Muscle layer of colon (tissue), 2 donors: ENCODE data around the gene WFDC2.
A peak's percentile ranks its signal among the peaks of the same experiment; 100 is the strongest.

Experiments
- H3K27ac ChIP-seq: one replicate; pipeline ENCODE4 v1.7.0; 2013; ENCODE audit warnings: low read depth, mild to moderate bottlenecking, low read length, moderate library complexity
- H3K27me3 ChIP-seq, 2 donors: one replicate each; pipeline ENCODE4 v1.7.0; 2013; ENCODE audit warnings: low read length in 2 of 2, mild to moderate bottlenecking in 2 of 2; ENCODE audit not compliant: insufficient read depth in 2 of 2, control insufficient read depth in 1 of 2
- H3K36me3 ChIP-seq: one replicate; pipeline ENCODE4 v1.7.0; 2013; ENCODE audit warnings: mild to moderate bottlenecking, low read length; ENCODE audit not compliant: insufficient read depth
- H3K4me1 ChIP-seq: one replicate; pipeline ENCODE4 v1.7.0; 2013; ENCODE audit warnings: mild to moderate bottlenecking, low read length; ENCODE audit not compliant: insufficient read depth
- H3K4me3 ChIP-seq, 2 donors: one replicate each; pipeline ENCODE4 v1.7.0; 2013; ENCODE audit warnings: low read length in 2 of 2, low read depth in 1 of 2, mild to moderate bottlenecking in 1 of 2, moderate library complexity in 1 of 2
- H3K9ac ChIP-seq: one replicate; pipeline ENCODE4 v1.7.0; 2013; ENCODE audit warnings: low read length
- H3K9me3 ChIP-seq: one replicate; pipeline ENCODE4 v1.7.0; 2013; ENCODE audit warnings: mild to moderate bottlenecking, low read length
- donor health status: abdominal sarcoma.
- donor health status: Adenocarcinoma of cecum.

The WFDC2 gene, protein sequence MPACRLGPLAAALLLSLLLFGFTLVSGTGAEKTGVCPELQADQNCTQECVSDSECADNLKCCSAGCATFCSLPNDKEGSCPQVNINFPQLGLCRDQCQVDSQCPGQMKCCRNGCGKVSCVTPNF

DNA sequence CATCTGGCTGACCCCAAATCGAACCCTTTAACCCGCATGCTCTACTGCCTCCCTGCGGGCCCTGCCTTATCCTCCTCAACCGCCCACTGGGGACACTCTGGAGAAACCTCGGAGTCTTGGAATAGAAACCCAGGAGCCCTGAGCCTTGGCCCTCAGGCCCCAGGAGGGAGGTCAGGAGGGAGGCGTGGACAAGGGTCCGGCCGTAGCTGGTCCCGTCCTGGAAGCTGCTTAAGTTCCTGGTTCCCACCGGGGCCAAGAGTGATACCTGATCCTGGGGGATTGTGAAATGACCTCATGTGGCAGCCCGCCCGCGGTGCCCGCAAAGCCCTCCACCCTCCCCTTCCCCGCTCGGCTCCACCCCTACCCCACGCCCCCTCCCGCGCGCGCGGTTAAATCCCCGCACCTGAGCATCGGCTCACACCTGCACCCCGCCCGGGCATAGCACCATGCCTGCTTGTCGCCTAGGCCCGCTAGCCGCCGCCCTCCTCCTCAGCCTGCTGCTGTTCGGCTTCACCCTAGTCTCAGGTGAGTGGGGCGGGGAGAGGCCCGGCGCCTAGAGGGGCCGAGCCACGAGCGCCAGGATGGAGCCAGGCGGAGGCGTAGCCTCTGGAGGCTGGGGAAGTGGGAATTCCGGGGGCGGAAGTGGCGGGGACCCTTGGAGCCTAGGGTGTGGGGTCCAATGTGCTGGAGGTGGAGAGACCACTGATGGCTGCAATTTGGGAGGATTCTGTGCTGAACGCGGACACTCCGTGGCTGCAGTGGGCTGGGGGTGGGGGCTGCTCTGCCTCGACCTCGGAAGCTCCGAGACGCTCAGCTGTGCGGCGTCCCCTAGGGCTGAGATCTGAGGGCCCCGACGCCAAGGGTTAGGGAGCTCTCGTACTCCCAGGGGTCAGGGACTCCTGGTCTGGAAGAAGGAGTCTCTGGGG, at the start of gene WFDC2:
WFDC2 (plus strand) TSS at position 418 of the 926 bp plus-strand sequence; CDS start at position 447, 29 bp downstream.
- Histone ChIP-seq H3K36me3 (no peaks in the 10 kb centered on the region), H3K9ac (peak within 1 kb of the TSS; percentile 68), H3K4me1 (no peaks in the 10 kb centered on the region), H3K9me3 (no peaks in the 10 kb centered on the region), H3K27me3 (no peaks in the 10 kb centered on the region), H3K4me3 (peak within 1 kb of the TSS; percentile 10 to 73), H3K27ac (peak within 1 kb of the TSS; percentile 79)

DNA sequence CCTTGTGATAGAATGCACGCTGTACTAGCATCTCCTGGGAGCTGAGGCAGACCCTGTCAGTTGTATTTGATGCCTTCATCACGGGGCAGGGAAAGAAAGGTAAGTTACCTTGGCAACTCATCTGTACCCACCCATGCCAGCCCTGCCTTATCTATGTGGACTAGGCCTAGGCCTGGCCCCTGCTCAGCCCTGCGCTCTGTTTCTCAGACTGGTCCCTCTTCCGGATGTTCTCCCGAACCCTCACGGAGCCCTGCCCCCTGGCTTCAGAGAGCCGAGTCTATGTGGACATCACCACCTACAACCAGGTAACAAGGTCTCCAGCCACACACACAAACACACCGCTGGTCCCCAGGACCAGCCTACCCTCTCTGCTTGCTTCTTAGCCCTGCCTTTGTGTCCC, 49.4 kb upstream of the WFDC2 start:
- H3K9me3 ChIP-seq: no peaks in the 10 kb centered on the region
- no peak overlapping the region for H3K9ac ChIP-seq
- H3K27me3 ChIP-seq: no peaks in the 10 kb centered on the region
- no peak overlapping the region for H3K27ac ChIP-seq
- peaks cover 31% of the 10 kb centered on the region for H3K4me1 ChIP-seq
- no peak overlapping the region for H3K4me3 ChIP-seq
- H3K36me3 ChIP-seq: peaks cover 50% of the 10 kb centered on the region

DNA sequence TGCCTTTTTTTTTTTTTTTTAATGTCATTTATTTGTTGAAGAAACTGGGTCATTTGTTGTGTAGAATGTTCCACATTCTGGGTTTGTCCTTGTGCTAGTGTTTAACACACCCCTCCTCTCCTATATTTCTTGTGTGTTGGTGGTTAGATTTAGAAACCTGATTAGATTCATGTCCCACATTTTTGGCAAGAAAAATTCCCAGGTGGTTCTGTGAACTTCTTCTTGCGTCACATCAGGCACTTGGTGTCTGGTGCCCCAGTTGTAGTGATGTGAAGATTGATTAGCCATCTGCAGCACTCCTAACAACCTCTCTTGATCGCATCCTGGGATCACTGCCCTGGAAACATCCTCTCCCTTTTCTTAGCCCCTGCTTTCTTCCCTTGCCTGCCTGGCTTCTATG, 45.9 kb upstream of the WFDC2 start:
- no peaks in the 10 kb centered on the region for H3K9me3 ChIP-seq

DNA sequence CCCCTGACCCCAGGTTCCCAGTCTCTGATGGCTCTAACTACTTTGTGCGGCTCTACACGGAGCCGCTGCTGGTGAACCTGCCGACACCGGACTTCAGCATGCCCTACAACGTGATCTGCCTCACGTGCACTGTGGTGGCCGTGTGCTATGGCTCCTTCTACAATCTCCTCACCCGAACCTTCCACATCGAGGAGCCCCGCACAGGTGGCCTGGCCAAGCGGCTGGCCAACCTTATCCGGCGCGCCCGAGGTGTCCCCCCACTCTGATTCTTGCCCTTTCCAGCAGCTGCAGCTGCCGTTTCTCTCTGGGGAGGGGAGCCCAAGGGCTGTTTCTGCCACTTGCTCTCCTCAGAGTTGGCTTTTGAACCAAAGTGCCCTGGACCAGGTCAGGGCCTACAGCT, 44.0 kb upstream of the WFDC2 start:
- H3K4me1 ChIP-seq: no peaks in the 10 kb centered on the region
- H3K9me3 ChIP-seq: no peaks in the 10 kb centered on the region
- peaks cover 39% of the 10 kb centered on the region for H3K36me3 ChIP-seq
- H3K27ac ChIP-seq: no peak overlapping the region
- H3K4me3 ChIP-seq: no peak overlapping the region
- H3K9ac ChIP-seq: no peak overlapping the region
- H3K27me3 ChIP-seq: no peaks in the 10 kb centered on the region

More for the DNA sequence above, 45.9 kb upstream of the WFDC2 start:
- H3K27me3 ChIP-seq: no peaks in the 10 kb centered on the region
- no peak overlapping the region for H3K9ac ChIP-seq
- H3K27ac ChIP-seq: no peak overlapping the region
- peaks cover 2% of the 10 kb centered on the region for H3K4me1 ChIP-seq
- peaks cover 52% of the 10 kb centered on the region for H3K36me3 ChIP-seq
- H3K4me3 ChIP-seq: no peak overlapping the region

DNA sequence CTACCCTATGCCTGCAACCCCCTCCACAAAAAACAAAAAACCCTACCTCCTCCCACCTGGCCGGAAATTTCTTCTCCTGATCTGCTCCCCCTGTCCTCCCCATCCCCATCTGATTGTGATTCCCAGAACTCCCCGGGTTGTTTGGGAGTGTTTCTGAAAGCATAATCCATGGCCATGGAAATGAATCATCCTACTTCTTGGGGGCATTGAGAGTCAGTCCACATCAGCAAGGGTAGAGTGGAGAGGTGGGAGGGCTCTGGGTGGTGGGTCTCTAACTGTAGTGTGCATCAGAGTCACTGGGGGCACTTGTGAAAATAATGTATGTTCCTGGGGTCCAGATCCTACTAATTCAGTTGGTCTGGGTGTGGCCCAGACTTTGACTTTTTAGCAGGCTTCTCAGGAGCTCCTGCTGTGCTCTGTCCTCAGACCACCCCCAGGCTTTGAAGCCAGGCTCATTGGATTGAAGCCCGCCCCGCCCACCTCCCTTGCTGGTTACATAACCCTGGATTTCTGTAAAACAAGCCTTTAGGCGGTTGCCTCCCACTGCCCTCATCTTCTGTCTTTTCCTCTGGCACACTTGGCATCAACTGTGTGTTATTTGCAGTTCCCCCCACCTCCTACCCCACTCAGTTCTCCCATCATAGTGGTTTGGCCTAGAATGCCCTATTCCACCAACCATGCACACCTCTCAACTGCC, 43.1 kb upstream of the WFDC2 start:
- Histone ChIP-seq H3K9me3 (no peaks in the 10 kb centered on the region), H3K36me3 (peaks cover 30% of the 10 kb centered on the region), H3K4me1 (no peaks in the 10 kb centered on the region), H3K27me3 (no peaks in the 10 kb centered on the region), H3K4me3 (no peak overlapping the region), H3K27ac (no peak overlapping the region), H3K9ac (no peak overlapping the region)

DNA sequence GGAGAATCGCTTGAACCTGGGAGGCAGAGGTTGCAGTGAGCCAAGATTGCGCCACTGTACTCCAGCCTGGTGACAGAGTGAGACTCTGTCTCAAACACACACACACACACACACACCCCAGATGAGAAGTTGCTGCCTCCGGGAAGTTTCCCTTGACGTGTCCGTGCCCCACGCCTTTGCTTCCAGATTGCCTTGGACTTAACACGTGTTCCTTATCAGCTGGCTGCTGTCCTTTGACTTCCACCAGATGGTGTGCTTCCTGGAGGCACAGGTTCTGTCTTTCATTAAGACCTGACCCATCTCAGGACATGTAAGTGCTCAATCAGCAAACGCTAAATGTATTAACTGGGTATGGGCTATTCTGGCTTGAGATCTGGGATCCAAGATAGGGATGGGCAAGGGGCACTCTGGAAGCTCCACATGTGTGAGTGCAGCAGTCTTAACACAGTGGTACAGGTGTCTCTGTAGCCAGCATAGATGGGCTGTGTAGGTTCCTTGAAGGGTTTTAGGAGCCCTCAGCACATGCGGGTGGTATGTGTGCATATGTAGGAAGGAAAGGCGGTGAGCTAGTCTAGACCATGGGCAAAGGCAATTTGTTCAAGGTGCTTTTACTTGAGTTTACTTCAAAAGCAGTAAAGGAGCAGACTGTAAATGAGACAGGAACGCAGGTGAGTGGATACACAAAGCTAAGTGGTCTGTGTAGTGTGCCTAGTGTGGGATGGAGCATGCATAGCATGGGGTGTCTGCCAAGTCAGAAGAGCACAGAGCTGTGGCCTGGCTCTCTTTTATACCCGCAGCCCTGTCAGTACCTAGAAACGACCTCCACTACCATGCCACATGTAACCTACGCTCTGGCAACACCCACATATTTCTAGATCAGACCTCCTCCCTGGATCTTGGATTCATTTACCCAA, 42.1 kb upstream of the WFDC2 start:
- Histone ChIP-seq H3K9me3 (no peaks in the 10 kb centered on the region), H3K36me3 (peaks cover 24% of the 10 kb centered on the region), H3K9ac (no peak overlapping the region), H3K27me3 (no peaks in the 10 kb centered on the region), H3K27ac (no peak overlapping the region), H3K4me1 (no peaks in the 10 kb centered on the region), H3K4me3 (no peak overlapping the region)

DNA sequence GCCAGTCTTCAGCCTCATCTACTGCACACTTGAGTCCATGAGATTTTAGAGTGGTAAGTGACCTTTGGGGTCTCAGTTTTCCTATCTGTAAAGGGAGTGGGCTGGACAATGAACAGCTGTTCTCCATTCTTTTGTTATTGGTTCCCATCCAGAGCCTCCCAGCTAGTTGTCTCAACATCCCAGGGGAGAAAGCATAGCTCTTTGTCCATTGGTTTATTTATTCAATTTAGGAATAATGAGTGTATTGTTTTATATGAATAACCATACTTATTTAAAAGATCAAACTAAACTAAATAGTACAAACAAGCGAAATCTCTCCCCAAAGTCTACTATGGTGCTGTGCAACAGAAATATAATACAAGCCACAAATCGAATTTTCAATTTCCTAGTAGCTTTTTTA, 39.9 kb upstream of the WFDC2 start:
- H3K27me3 ChIP-seq: no peaks in the 10 kb centered on the region

DNA sequence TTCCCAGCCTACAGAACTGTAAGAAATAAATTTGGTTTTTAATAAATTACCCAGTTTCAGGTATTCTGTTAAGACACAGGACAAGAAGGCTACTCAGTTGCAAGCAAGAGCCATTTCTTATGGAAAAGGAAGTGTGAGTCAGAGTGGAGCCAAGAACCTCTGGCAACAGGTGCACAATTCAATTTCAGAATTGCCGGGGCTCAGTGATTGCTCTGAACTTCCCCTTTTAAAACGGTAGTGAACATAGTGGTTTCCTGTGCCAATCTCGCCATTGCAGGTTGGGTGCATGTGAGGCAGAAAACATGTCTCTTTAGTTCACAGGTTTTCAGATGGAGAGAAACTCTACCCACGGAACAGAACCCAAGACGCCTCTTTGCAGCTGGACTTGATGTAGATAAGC, 37.3 kb upstream of the WFDC2 start:
- H3K9ac ChIP-seq: no peak overlapping the region
- no peaks in the 10 kb centered on the region for H3K4me1 ChIP-seq
- H3K27me3 ChIP-seq: no peaks in the 10 kb centered on the region
- H3K36me3 ChIP-seq: no peaks in the 10 kb centered on the region
- no peak overlapping the region for H3K4me3 ChIP-seq
- H3K9me3 ChIP-seq: no peaks in the 10 kb centered on the region
- H3K27ac ChIP-seq: no peak overlapping the region

More for the DNA sequence above, 39.9 kb upstream of the WFDC2 start:
- H3K9ac ChIP-seq: no peak overlapping the region
- peaks cover 9% of the 10 kb centered on the region for H3K36me3 ChIP-seq
- H3K4me3 ChIP-seq: no peak overlapping the region
- H3K9me3 ChIP-seq: no peaks in the 10 kb centered on the region
- no peak overlapping the region for H3K27ac ChIP-seq
- no peaks in the 10 kb centered on the region for H3K4me1 ChIP-seq

DNA sequence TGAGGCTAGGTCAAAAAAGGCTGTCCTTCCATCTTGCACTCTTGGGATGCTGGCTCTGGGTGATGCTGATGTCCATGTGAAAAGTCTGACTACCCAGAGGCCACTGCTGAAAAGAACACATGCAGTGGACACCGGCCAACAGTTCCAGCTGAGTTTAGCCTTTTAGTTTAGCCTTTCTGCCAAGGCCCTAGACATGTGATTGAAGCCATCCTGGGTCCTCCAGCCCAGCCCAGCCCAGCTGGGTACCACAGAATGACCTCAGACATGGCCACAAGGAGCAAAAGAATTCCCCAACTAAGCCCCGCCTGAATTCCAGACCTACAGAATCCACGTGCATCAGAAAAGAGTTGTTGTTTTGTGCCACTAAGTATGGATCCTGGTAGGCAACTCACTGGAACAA, 36.2 kb upstream of the WFDC2 start:
- Histone ChIP-seq H3K27ac (no peak overlapping the region), H3K9ac (no peak overlapping the region), H3K4me1 (no peaks in the 10 kb centered on the region), H3K36me3 (no peaks in the 10 kb centered on the region), H3K9me3 (no peaks in the 10 kb centered on the region), H3K27me3 (no peaks in the 10 kb centered on the region), H3K4me3 (no peak overlapping the region)

DNA sequence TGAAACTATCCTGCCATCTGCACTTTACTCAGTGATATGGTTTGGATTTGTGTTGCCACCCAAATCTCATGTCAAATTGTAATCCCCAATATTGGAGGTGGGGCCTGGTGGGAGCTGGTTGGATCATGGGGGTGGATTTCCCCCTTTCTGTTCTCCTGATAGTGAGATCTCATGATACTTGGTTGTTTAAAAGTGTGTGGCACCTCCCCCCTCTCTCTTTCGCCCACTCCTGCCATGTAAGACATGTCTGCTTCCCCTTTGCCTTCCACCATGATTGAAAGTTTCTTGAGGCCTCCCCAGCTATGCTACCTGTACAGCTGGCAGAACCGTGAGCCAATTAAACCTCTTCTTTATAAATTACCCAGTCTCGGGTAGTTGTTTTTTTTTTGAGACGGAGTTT, 35.6 kb upstream of the WFDC2 start:
- Histone ChIP-seq H3K27ac (no peak overlapping the region), H3K4me3 (no peak overlapping the region), H3K9ac (no peak overlapping the region), H3K27me3 (no peaks in the 10 kb centered on the region), H3K4me1 (no peaks in the 10 kb centered on the region), H3K9me3 (no peaks in the 10 kb centered on the region), H3K36me3 (no peaks in the 10 kb centered on the region)
